OCI-LY1 (cell line): ENCODE results near the gene FMO2.
"Not testable (repeated sequence)": the region's sequence is repeated elsewhere in the genome, so short reads cannot be mapped to it uniquely, and the experiment has no call there.

Source experiments
- H2AFZ ChIP-seq: fragments of 200-600 bp; sonication (generic), shearing (Covaris generic); 2 replicates; pipeline ENCODE4 v1.6.0; 2014; ENCODE audit warnings: antibody characterized with exemption, mild to moderate bottlenecking, low read length
- H3F3A ChIP-seq: fragments of 200-600 bp; sonication (generic), shearing (Covaris generic); 2 replicates; pipeline ENCODE4 v1.6.0; 2014; ENCODE audit warnings: mild to moderate bottlenecking, antibody characterized with exemption, low read length, moderate library complexity; ENCODE audit not compliant: insufficient read depth
- H3K27ac ChIP-seq: fragments of 200-600 bp; sonication (generic); 2 replicates; pipeline ENCODE4 v1.5.1; 2014; ENCODE audit warnings: low read length, mixed run types, mild to moderate bottlenecking, low read depth; ENCODE audit not compliant: poor library complexity, severe bottlenecking
- H3K27me3 ChIP-seq: fragments of 200-600 bp; sonication (generic); 2 replicates; pipeline ENCODE4 v1.6.0; 2014; ENCODE audit warnings: antibody characterized with exemption, mild to moderate bottlenecking, low read length, moderate library complexity; ENCODE audit not compliant: insufficient read depth
- H3K36me3 ChIP-seq: fragments of 200-600 bp; sonication (generic); 2 replicates; pipeline ENCODE4 v1.6.1; 2014; ENCODE audit warnings: mild to moderate bottlenecking, antibody characterized with exemption, low read length, moderate library complexity, mixed read lengths; ENCODE audit not compliant: insufficient read depth
- H3K4me1 ChIP-seq: fragments of 200-600 bp; sonication (generic); 2 replicates; pipeline ENCODE4 v1.5.1; 2014; ENCODE audit warnings: mild to moderate bottlenecking, low read length, moderate library complexity; ENCODE audit not compliant: insufficient read depth, severe bottlenecking
- H3K4me2 ChIP-seq: fragments of 200-600 bp; sonication (generic), shearing (Covaris generic); 2 replicates; pipeline ENCODE4 v1.6.1; 2014; ENCODE audit warnings: low read length
- H3K4me3 ChIP-seq: fragments of 200-600 bp; sonication (generic); 2 replicates; pipeline ENCODE4 v1.5.1; 2014; ENCODE audit warnings: low read length, low read depth, mild to moderate bottlenecking, mixed read lengths; ENCODE audit not compliant: poor library complexity, severe bottlenecking
- H3K79me2 ChIP-seq: fragments of 200-600 bp; shearing (Covaris generic); 2 replicates; pipeline ENCODE4 v1.6.1; 2016; ENCODE audit warnings: mixed run types, low read length, mixed read lengths; ENCODE audit not compliant: insufficient read depth
- H3K9ac ChIP-seq: fragments of 200-600 bp; sonication (generic), shearing (Covaris generic); 2 replicates; pipeline ENCODE4 v1.6.1; 2014; ENCODE audit warnings: mild to moderate bottlenecking, low read length, mixed read lengths
- H3K9me2 ChIP-seq: fragments of 200-600 bp; sonication (generic), shearing (Covaris generic); 2 replicates; pipeline ENCODE4 v1.6.1; 2014; ENCODE audit warnings: low read depth, mild to moderate bottlenecking, low read length, mixed read lengths
- H3K9me3 ChIP-seq: fragments of 200-600 bp; shearing (Covaris generic); 2 replicates; pipeline ENCODE4 v1.6.1; 2014; ENCODE audit warnings: low read length, mixed read lengths
- H4K20me1 ChIP-seq: fragments of 200-600 bp; sonication (generic), shearing (Covaris generic); 2 replicates; pipeline ENCODE4 v1.6.0; 2016; ENCODE audit warnings: mild to moderate bottlenecking, low read length; ENCODE audit not compliant: insufficient read depth
- CTCF ChIP-seq: fragments of 200-600 bp; sonication (generic), shearing (Covaris generic); IDR thresholded peaks from 2 replicates; pipeline ENCODE4 v1.5.1; 2017; ENCODE audit warnings: mild to moderate bottlenecking, antibody characterized with exemption, low read length, moderate library complexity, mixed read lengths
- EZH2 ChIP-seq: fragments of 200-600 bp; sonication (generic), shearing (Covaris generic); IDR thresholded peaks from 2 replicates; pipeline ENCODE4 v1.8.0; 2017; ENCODE audit warnings: borderline replicate concordance, mixed run types, mild to moderate bottlenecking, antibody characterized with exemption, low read length, moderate library complexity, mixed read lengths

The FMO2 gene

GRCh38 chr1:171233183-171233582 lies 48.1 kb downstream of the FMO2 start:
- TF ChIP-seq EZH2 (no peak), CTCF (no peak)
- no peaks in the 10 kb centered on the region for H4K20me1 ChIP-seq
- no peaks in the 10 kb centered on the region for H3F3A ChIP-seq
- no peaks in the 10 kb centered on the region for H3K9me2 ChIP-seq
- no peak overlapping the region for H3K27ac ChIP-seq
- H3K4me1 ChIP-seq: no peaks in the 10 kb centered on the region
- H3K4me3 ChIP-seq: no peak overlapping the region
- H3K9ac ChIP-seq: no peak overlapping the region
- no peaks in the 10 kb centered on the region for H3K36me3 ChIP-seq
- no peak overlapping the region for H3K4me2 ChIP-seq
- H3K27me3 ChIP-seq: no peaks in the 10 kb centered on the region
- H2AFZ ChIP-seq: no peak overlapping the region
- H3K9me3 ChIP-seq: no peaks in the 10 kb centered on the region
- H3K79me2 ChIP-seq: no peaks in the 10 kb centered on the region

- H4K20me1 ChIP-seq, H3K9me3 ChIP-seq, H3K27ac ChIP-seq, H2AFZ ChIP-seq, H3K27me3 ChIP-seq, H3K4me1 ChIP-seq, H3K9ac ChIP-seq, H3K4me3 ChIP-seq, H3F3A ChIP-seq, H3K36me3 ChIP-seq, H3K9me2 ChIP-seq, H3K79me2 ChIP-seq, H3K4me2 ChIP-seq: not testable (repeated sequence)
Measured at GRCh38 chr1:171236231-171236630, 51.1 kb downstream of the FMO2 start.

- H3K27ac ChIP-seq: no peak overlapping the region
- H3K4me1 ChIP-seq: no peaks in the 10 kb centered on the region
- no peaks in the 10 kb centered on the region for H3K9me2 ChIP-seq
- TF ChIP-seq CTCF (no peak), EZH2 (no peak)
- no peak overlapping the region for H3K4me2 ChIP-seq
- H3K36me3 ChIP-seq: no peaks in the 10 kb centered on the region
- no peaks in the 10 kb centered on the region for H4K20me1 ChIP-seq
- no peak overlapping the region for H3K4me3 ChIP-seq
- no peak overlapping the region for H2AFZ ChIP-seq
- no peaks in the 10 kb centered on the region for H3F3A ChIP-seq
- no peak overlapping the region for H3K9ac ChIP-seq
- H3K9me3 ChIP-seq: no peaks in the 10 kb centered on the region
- H3K27me3 ChIP-seq: no peaks in the 10 kb centered on the region
- H3K79me2 ChIP-seq: no peaks in the 10 kb centered on the region
Measured at GRCh38 chr1:171243878-171244277, 58.8 kb downstream of the FMO2 start.

GRCh38 chr1:171245458-171246064 lies 60.5 kb downstream of the FMO2 start:
- no peaks in the 10 kb centered on the region for H3K4me1 ChIP-seq
- no peaks in the 10 kb centered on the region for H3K27me3 ChIP-seq
- H3K9ac ChIP-seq: no peak overlapping the region
- no peaks in the 10 kb centered on the region for H3K9me2 ChIP-seq
- no peak overlapping the region for H3K27ac ChIP-seq
- H3K9me3 ChIP-seq: no peaks in the 10 kb centered on the region
- H3K36me3 ChIP-seq: no peaks in the 10 kb centered on the region
- TF ChIP-seq EZH2: no peak
- peak; percentile 75 for TF ChIP-seq CTCF
- no peaks in the 10 kb centered on the region for H4K20me1 ChIP-seq
- H2AFZ ChIP-seq: no peak overlapping the region
- H3K79me2 ChIP-seq: no peaks in the 10 kb centered on the region
- no peak overlapping the region for H3K4me2 ChIP-seq
- no peaks in the 10 kb centered on the region for H3F3A ChIP-seq
- no peak overlapping the region for H3K4me3 ChIP-seq
